Stimulated activated CD8-positive, alpha-beta memory T cell treated with anti-CD3 and anti-CD28 coated beads, Interleukin-2, amount 100 ng/mL, for 1 hour (primary cell): ENCODE results near the gene ULBP3.
"Not testable (repeated sequence)": the region's sequence is repeated elsewhere in the genome, so short reads cannot be mapped to it uniquely, and the experiment has no call there.

Source experiments
- DNase-seq, 2 donors: peaks; one replicate each; pipeline ENCODE4 v3.0.0-alpha.2; 2020; ENCODE audit warnings: low read depth in 2 of 2

The ULBP3 gene

GRCh38 chr6:150016324-150017185 lies 52.4 kb downstream of the ULBP3 start:
- no peak for DNase-seq

- not testable (repeated sequence) for DNase-seq
These were observed 53.5 kb downstream of the ULBP3 start for GRCh38 chr6:150015281-150016001.

- not testable (repeated sequence) for DNase-seq
These were observed 54.2 kb downstream of the ULBP3 start for GRCh38 chr6:150014623-150015280.

GRCh38 chr6:150013785-150014622 lies 54.9 kb downstream of the ULBP3 start:
- not testable (repeated sequence) for DNase-seq

- DNase-seq = not testable (repeated sequence)
These were observed 55.8 kb downstream of the ULBP3 start for GRCh38 chr6:150012846-150013784.
